Brain microvascular endothelial cell (primary cell): Measurements from ENCODE around the gene GLG1.

Experiments
- DNase-seq: peaks from one replicate; pipeline ENCODE4 v3.0.0-alpha.2; 2020
- H3K27ac ChIP-seq: fragments of 250-450 bp; sonication (Bioruptor Pico); 2 replicates; pipeline ENCODE4 v1.5.1; 2020; ENCODE audit warnings: mild to moderate bottlenecking, moderate library complexity
- H3K27me3 ChIP-seq: fragments of 250-450 bp; sonication (Bioruptor Pico); replicated peaks from 2 replicates; pipeline ENCODE4 v1.5.1; 2020; ENCODE audit warnings: mild to moderate bottlenecking
- H3K36me3 ChIP-seq: fragments of 250-450 bp; sonication (Bioruptor Pico); replicated peaks from 2 replicates; pipeline ENCODE4 v1.5.1; 2020; ENCODE audit warnings: mild to moderate bottlenecking
- H3K4me3 ChIP-seq: 2 replicates; pipeline ENCODE4 v1.5.1; 2011; ENCODE audit warnings: low read depth, mild to moderate bottlenecking, control low read depth, low read length, moderate library complexity
- in situ Hi-C: cut with HindIII; loops from 2 replicates; pipeline ENCODE4 v1.10.0; 2017; ENCODE audit warnings: low sequenced_read_pairs, low pct_ligation_motif_present
- TF ChIP-seq, protein P1 (sequence below): IDR thresholded peaks from 2 replicates; pipeline ENCODE4 v1.5.1; 2011; ENCODE audit warnings: low read depth, mild to moderate bottlenecking, moderate library complexity, low read length, control low read depth, inconsistent platforms; ENCODE audit errors: missing control alignments

The GLG1 gene

DNA sequence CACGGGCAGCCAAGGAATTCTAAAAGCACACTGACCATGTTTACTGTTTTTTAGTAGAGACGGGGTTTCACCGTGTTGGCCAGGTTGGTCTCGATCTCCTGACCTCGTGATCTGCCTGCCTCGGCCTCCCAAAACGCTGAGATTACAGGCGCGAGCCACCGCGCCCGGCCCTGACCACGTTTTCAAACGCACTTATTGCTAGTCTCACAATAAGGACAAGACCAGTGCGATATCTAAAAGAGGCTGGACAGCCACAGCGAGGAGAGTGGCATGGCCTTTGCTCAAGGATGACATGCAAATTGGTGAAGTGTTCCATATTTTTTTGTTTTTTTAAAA is 150.7 kb downstream of the GLG1 start:
- TF ChIP-seq, protein P1, sequence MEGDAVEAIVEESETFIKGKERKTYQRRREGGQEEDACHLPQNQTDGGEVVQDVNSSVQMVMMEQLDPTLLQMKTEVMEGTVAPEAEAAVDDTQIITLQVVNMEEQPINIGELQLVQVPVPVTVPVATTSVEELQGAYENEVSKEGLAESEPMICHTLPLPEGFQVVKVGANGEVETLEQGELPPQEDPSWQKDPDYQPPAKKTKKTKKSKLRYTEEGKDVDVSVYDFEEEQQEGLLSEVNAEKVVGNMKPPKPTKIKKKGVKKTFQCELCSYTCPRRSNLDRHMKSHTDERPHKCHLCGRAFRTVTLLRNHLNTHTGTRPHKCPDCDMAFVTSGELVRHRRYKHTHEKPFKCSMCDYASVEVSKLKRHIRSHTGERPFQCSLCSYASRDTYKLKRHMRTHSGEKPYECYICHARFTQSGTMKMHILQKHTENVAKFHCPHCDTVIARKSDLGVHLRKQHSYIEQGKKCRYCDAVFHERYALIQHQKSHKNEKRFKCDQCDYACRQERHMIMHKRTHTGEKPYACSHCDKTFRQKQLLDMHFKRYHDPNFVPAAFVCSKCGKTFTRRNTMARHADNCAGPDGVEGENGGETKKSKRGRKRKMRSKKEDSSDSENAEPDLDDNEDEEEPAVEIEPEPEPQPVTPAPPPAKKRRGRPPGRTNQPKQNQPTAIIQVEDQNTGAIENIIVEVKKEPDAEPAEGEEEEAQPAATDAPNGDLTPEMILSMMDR: no peak
- in situ Hi-C loops: no loop called here
- H3K36me3 ChIP-seq: peaks cover 51% of the 10 kb centered on the region
- peak overlapping the region; percentile 54 for H3K27ac ChIP-seq
- DNase-seq: no peak
- H3K4me3 ChIP-seq: no peak overlapping the region
- no peaks in the 10 kb centered on the region for H3K27me3 ChIP-seq

DNA sequence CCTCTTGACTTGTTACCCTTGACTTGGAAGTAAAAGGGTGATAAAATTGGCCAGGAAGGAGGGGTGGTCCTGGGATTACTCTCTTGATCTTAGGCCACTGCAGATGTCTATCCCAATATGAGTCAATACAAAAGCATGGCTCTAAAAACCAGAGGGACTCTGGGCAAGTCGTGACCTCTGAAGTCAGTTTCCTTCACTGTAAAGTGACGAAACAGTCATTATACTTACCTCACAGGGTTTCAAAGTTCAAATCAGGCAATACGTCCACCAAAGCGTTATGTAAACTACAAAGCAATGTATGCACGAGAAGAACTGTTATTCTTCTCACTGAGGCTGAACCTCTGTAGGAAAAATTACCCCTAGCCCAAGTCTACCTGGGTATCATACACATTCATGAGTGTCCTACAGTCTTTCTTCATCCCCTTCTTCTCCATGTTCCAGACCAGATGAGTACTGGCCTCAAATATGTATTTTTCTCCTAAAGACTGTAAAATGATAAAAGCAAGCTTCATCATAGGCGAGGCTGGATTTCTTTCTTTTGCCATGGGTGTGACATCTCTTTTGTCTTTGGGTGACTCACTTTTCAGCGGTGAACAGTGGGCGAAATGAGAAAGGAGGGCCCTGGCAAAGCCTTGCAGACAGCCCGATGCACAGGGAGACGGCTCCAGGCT is 151.2 kb downstream of the GLG1 start:
- in situ Hi-C loops: no loop called here
- no peaks in the 10 kb centered on the region for H3K27me3 ChIP-seq
- TF ChIP-seq, protein P1: no peak
- DNase-seq: peak; percentile 48
- H3K4me3 ChIP-seq: no peak overlapping the region
- H3K27ac ChIP-seq: peak overlapping the region; percentile 54
- H3K36me3 ChIP-seq: peaks cover 53% of the 10 kb centered on the region

DNA sequence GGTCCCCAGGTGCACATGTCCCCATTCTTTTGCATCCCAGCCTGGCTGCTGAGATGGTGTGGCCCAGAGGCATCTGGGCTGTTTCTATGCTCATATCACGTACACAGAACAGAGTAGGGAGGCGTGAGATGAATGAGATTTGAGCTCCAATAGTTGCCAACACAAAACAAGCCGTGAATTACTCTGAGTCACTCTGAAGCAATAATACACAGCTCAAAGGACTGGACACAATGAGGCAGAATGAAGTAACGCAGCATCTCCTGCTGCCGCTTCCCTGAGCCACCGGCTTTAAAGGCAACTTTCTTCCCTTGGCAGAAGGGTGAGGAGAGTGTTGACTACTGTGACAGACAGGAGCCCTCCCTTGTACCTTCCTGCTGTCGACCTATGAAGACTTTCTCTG is 151.7 kb downstream of the GLG1 start:
- Histone ChIP-seq H3K27me3 (no peaks in the 10 kb centered on the region), H3K36me3 (peaks cover 50% of the 10 kb centered on the region), H3K4me3 (no peak overlapping the region), H3K27ac (peak overlapping the region; percentile 54)
- in situ Hi-C loops: no loop called here
- TF ChIP-seq, protein P1: no peak
- peak; percentile 61 for DNase-seq

DNA sequence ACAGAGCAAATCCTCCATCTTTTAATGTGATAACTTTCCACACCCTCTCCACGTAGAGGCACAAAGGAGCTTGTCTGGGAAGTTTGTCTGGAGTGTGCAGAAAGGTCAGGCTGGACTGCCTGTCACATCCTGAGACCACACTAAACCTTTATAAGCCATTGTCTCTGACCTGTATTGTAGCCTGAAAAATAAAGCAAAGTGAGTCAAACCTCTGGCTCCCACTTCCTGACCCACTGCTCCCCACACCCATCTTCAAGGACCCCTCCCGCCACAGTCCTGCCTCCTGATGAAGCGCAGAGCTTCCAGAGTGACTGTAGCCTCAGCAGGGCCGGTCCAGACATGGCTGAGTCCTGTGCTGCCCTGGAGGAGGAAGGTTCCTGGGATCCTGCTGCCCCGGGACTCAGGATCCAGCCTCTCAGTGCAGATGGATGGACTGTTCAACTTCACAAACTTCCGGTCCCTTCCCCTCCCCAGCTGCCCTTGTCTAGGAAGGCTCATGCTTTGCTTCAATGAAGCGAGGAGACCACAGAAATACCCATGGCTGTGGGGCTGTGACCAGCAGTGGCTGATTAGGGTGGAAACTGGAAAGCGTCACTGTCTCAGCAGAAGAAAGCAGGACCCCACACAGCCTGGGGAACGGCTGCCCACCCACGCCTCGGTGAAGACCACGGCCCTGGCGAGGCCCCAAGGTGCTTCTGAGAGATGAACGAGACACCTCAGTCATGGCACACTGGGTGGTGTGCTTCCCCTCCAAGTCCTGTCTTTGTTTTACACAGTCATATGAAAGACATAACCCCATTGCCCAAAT is 154.8 kb downstream of the GLG1 start:
- in situ Hi-C loops: no loop called here
- Histone ChIP-seq H3K27me3 (no peaks in the 10 kb centered on the region), H3K27ac (no peak overlapping the region), H3K36me3 (peaks cover 33% of the 10 kb centered on the region), H3K4me3 (no peak overlapping the region)
- DNase-seq: no peak
- TF ChIP-seq, protein P1: no peak

DNA sequence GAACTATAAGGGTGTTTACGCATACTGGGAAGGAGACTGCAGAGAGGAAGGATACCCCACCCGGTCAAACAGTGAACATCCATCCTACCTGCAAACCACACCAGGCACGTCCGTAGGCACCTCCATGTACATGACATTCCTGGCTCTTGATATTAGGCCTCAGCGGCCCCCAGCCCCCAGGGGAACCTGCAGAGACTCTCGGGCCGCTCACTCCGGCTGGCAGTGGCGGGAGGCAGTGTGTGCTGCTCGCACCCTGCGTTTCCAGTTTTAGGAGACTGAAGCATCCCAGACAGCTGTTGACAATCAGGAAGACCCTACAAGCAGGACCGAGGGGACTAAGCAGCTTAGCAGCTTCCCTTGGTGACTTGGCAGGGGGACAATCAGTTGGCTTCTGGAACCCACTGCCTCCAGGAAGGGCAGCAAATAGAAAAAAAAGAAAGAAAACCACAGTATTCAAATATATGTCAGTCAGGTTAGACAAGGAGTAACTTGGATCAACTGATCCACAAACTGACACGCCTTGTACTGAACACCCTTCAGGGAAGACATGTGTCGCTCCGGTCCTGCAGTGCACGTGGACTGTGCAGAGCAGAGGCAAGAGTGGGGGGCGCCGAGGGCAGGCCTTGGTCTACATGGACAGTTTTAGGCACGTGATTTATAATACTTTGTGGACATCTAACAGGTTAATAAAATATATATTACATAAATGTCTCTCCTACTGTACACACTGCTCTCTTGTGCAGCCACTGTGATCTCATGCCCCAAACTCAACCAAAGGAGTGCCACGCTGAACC is 155.8 kb downstream of the GLG1 start:
- DNase-seq: no peak
- no peak overlapping the region for H3K4me3 ChIP-seq
- TF ChIP-seq, protein P1: no peak
- H3K36me3 ChIP-seq: peaks cover 29% of the 10 kb centered on the region
- H3K27ac ChIP-seq: no peak overlapping the region
- H3K27me3 ChIP-seq: no peaks in the 10 kb centered on the region
- in situ Hi-C loops: no loop called here
